Adrenal gland (tissue), 12 donors: ENCODE data around the gene DHFR. TPM values are rescaled to one million over a fixed set of nuclear protein-coding genes. Genes with fewer than 3 reads are reported as not detected.

ENCODE experiments used
- DNase-seq, 7 donors: peaks; one replicate each; pipeline ENCODE4 v3.0.0-alpha.2; 2019 to 2020
- H3K27ac ChIP-seq, 5 donors: fragments of 200-600 bp; sonication (generic) in 4 of 5; 1 replicate in 3 of 5; 2 replicates in 2 of 5; pipeline versions ENCODE4 v1.5.1 to v1.8.0; 2016 to 2020; ENCODE audit warnings: mild to moderate bottlenecking in 1 of 5
- H3K27me3 ChIP-seq: fragments of 200-600 bp; 2 replicates; pipeline ENCODE4 v1.8.0; 2021
- H3K36me3 ChIP-seq, 2 donors: fragments of 200-600 bp; replicated peaks in 1 of 2; 1 replicate in 1 of 2; 2 replicates in 1 of 2; pipeline versions ENCODE4 v1.5.1 to v1.8.0; 2018 to 2022
- H3K4me1 ChIP-seq, 2 donors: fragments of 200-600 bp; replicated peaks in 1 of 2; 1 replicate in 1 of 2; 2 replicates in 1 of 2; pipeline versions ENCODE4 v1.5.1 to v1.8.0; 2018 to 2021
- H3K4me3 ChIP-seq, 4 donors: fragments of 200-600 bp; sonication (generic) in 3 of 4; one replicate each; pipeline ENCODE4 v1.5.1; 2016 to 2018
- H3K9me3 ChIP-seq, 3 donors: fragments of 200-600 bp; sonication (generic) in 1 of 3; replicated peaks in 1 of 3; 1 replicate in 2 of 3; 2 replicates in 1 of 3; pipeline versions ENCODE4 v1.5.1 to v1.8.0; 2016 to 2021
- CTCF ChIP-seq, 6 experiments: fragments of 450-650 bp in 4 of 6; fragments of 200-600 bp in 2 of 6; sonication (generic) in 1 of 6; IDR thresholded peaks; 1 replicate in 5 of 6; 2 replicates in 1 of 6; pipeline versions ENCODE4 v1.5.1 to v1.8.0; 2016 to 2021; ENCODE audit warnings: antibody characterized with exemption in 6 of 6, mild to moderate bottlenecking in 2 of 6, moderate library complexity in 1 of 6
- POLR2A ChIP-seq, 2 donors: fragments of 450-650 bp; IDR thresholded peaks; one replicate each; pipeline ENCODE4 v1.6.1; 2017; ENCODE audit warnings: antibody characterized with exemption in 2 of 2, mild to moderate bottlenecking in 2 of 2, moderate library complexity in 1 of 2
- WGBS, 4 donors: extraction: QIAGEN DNeasy Blood & Tissue Kit in 2 of 4; methylation state at CpG; one replicate each; pipeline versions ENCODE4 v1.1.5 to v1.1.7; 2013 to 2017; 5-methylcytosine and 5-hydroxymethylcytosine counted together
- intact Hi-C, 2 donors: fragments of 100-400 bp; cut with DNase I; formaldehyde crosslinking; loops; one replicate each; pipeline versions ENCODE4 v1.14.1 to v1.15.0; 2022 to 2023
- polyA plus RNA-seq, 3 donors: library from polyadenylated mRNA; stranded (reverse); fragments of 200-250 nt in 2 of 3; fragments of 350-450 nt in 1 of 3; fragmentation: Illumina TruSeq in 1 of 3; extraction: RNeasy Lipid Tissue Mini Kit (QIAGEN cat#74804) in 1 of 3; gene quantifications; one replicate each; pipeline ENCODE4 v1.2.3, GENCODE V29; 2013 to 2014
- total RNA-seq, 9 donors: library from RNA; depleted of rRNA in 4 of 9; stranded (reverse); fragments of >200 nt in 4 of 9; fragments of 120-200 nt in 1 of 9; fragmentation: NEBNext Ultra II Directional in 1 of 9; extraction: Animal tissue kit (Norgen Biotek cat#: 25700) in 1 of 9; gene quantifications; one replicate each; pipeline versions ENCODE4 v1.1.0 to v1.2.4, GENCODE V29; 2013 to 2023
- donor health status: healthy with polysubstance abuse.
- donor health status: Bipolar disorder and iron deficiency.
- donor health status: DM: yes; HTN: yes; CAD: no.
- donor health status: DM: no; HTN: no; CAD: no.
- donor health status: DM: no; HTN: no; CAD: no.
- donor health status: DM: yes; HTN: yes; CAD: no.

The DHFR gene
- total and polyA plus RNA-seq, 12 donors = 4.4 to 24.2 (median 8.6) TPM

DNA sequence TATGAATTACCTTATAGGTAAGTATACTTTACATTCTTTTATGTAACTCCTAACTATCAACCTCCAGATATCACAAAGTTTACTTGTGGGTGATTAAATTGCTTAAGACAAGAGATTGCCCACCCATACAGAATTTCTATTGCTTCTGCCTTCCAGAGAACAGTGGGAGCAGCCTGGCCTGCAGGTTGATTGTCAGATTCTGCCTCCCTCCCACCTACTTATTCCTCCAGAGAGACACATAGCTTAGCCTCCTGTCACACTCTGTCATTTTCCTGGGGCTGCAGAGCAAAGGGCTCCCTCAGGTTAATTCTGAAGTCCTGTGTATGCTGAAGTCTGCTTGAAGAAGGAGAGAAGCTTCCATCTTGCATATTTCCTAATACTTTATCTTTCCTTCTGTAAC is 48.5 kb upstream of the DHFR start:
- no peak for DNase-seq
- Histone ChIP-seq H3K27me3 (no peaks in the 10 kb centered on the region), H3K4me3 (no peak overlapping the region), H3K4me1 (no peaks in the 10 kb centered on the region), H3K9me3 (no peaks in the 10 kb centered on the region), H3K27ac (no peak overlapping the region), H3K36me3 (no peaks in the 10 kb centered on the region)
- intact Hi-C loops = no loop called here
- no peak for TF ChIP-seq CTCF (IDR thresholded peaks at IDR 0.05)
- TF ChIP-seq POLR2A (IDR thresholded peaks at IDR 0.05) = no peak

DNA sequence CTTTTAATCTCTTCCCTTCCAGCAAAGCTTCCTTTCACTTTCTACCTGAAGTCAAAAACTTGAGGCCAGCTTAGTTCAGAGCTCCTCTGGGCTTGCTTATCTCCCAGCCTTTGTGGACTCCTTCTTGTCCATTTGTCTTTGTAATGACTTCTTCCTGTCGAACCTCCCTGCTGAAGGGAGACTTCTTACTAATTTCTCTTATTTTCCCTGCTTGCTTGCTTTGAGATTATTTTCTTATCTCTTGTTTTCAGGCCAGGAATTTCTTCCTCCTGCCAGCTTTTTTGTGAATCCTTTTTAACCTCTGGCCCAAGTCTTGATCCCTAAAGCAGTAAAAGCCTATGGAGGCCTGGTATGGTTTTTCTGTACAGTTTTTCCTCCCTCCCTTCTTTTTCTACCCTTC is 46.8 kb upstream of the DHFR start:
- intact Hi-C loops = no loop called here
- WGBS, 4 donors = 6 to 34% (median 19%) methylated on average over 1 of the region's 1 CpG

GRCh38 chr5:80698369-80698768 is 43.6 kb upstream of the DHFR start:
- no peaks in the 10 kb centered on the region for H3K9me3 ChIP-seq
- no peaks in the 10 kb centered on the region for H3K36me3 ChIP-seq
- no peak overlapping the region for H3K27ac ChIP-seq
- no peaks in the 10 kb centered on the region for H3K4me1 ChIP-seq
- no peak overlapping the region for H3K4me3 ChIP-seq
- TF ChIP-seq POLR2A (IDR thresholded peaks at IDR 0.05) (no peak), CTCF (IDR thresholded peaks at IDR 0.05) (no peak)
- 76 to 88% (median 81%) methylated on average over 5 of the region's 5 CpGs for WGBS, 4 donors
- DNase-seq = no peak
- no peaks in the 10 kb centered on the region for H3K27me3 ChIP-seq
- intact Hi-C loops = no loop called here

More for the DNA sequence above, 46.8 kb upstream of the DHFR start:
- Histone ChIP-seq H3K27me3 (no peaks in the 10 kb centered on the region), H3K4me1 (no peaks in the 10 kb centered on the region), H3K9me3 (no peaks in the 10 kb centered on the region), H3K4me3 (no peak overlapping the region), H3K36me3 (no peaks in the 10 kb centered on the region), H3K27ac (no peak overlapping the region)
- no peak for DNase-seq
- TF ChIP-seq CTCF (IDR thresholded peaks at IDR 0.05) (no peak), POLR2A (IDR thresholded peaks at IDR 0.05) (no peak)

GRCh38 chr5:80697100-80697499 is 42.3 kb upstream of the DHFR start:
- no peaks in the 10 kb centered on the region for H3K9me3 ChIP-seq
- H3K36me3 ChIP-seq = no peaks in the 10 kb centered on the region
- H3K27me3 ChIP-seq = no peaks in the 10 kb centered on the region
- WGBS, 4 donors = 75 to 88% (median 85%) methylated on average over 3 of the region's 3 CpGs
- H3K4me3 ChIP-seq = no peak overlapping the region
- H3K4me1 ChIP-seq = no peaks in the 10 kb centered on the region
- no peak overlapping the region for H3K27ac ChIP-seq
- TF ChIP-seq CTCF (IDR thresholded peaks at IDR 0.05) (no peak), POLR2A (IDR thresholded peaks at IDR 0.05) (no peak)
- intact Hi-C loops = no loop called here
- DNase-seq = no peak
